BJ (cell line): ENCODE measurements around the gene CRTC3. TPM values are rescaled to one million over a fixed set of nuclear protein-coding genes. Genes with fewer than 3 reads are reported as not detected.

Experiments used
- CTCF ChIA-PET: fragments of 350-600 bp; formaldehyde crosslinking; extraction: SDS; loops from one replicate; lab custom pipeline; 2021; ENCODE audit warnings: antibody characterized with exemption, inconsistent platforms; lab: Yijun Ruan, JAX
- POLR2A ChIA-PET: fragments of 300-600 bp; sonication (Branson Sonifier 250); formaldehyde crosslinking; extraction: SDS; loops from one replicate; lab custom pipeline; 2021; ENCODE audit warnings: antibody characterized with exemption; lab: Charles Lee
- DNase-seq: peaks from one replicate; pipeline ENCODE4 v3.0.0-alpha.2; 2011; ENCODE audit warnings: low read depth
- H3K27me3 ChIP-seq: 2 replicates; pipeline ENCODE4 v1.6.0; 2011; ENCODE audit warnings: low read length; ENCODE audit not compliant: control insufficient read depth, insufficient read depth
- H3K36me3 ChIP-seq: 2 replicates; pipeline ENCODE4 v1.5.1; 2011; ENCODE audit warnings: low read length; ENCODE audit not compliant: control insufficient read depth, insufficient read depth
- H3K4me3 ChIP-seq: 2 replicates; pipeline ENCODE4 v1.5.1; 2011; ENCODE audit warnings: low read depth, mild to moderate bottlenecking, control low read depth, low read length
- CTCF ChIP-seq: IDR thresholded peaks from 2 replicates; pipeline ENCODE4 v1.5.1; 2011; ENCODE audit warnings: low read depth, mild to moderate bottlenecking, control low read depth, inconsistent platforms, low read length, moderate library complexity; ENCODE audit not compliant: insufficient read depth
- polyA plus RNA-seq: library from polyadenylated mRNA; depleted of rRNA; stranded (reverse); fragments of >200 nt; gene quantifications from 2 replicates; pipeline ENCODE4 v1.2.3, GENCODE V29; 2011

CRTC3 gene
- polyA plus RNA-seq, 1 experiment: 28.5 TPM

GRCh38 chr15:90642464-90643300 lies 113.0 kb downstream of the CRTC3 start:
- POLR2A ChIA-PET: no interaction called here

GRCh38 chr15:90643301-90643632 lies 113.5 kb downstream of the CRTC3 start:
- no peak for TF ChIP-seq CTCF
- ChIA-PET POLR2A (no interaction called here), CTCF (interaction anchor here (1.1 to 2.9 kb wide), 2 partner anchors 242 to 323 kb away, joined by 3 to 21 read pairs; partner anchors contain the start of gene FES)
- H3K36me3 ChIP-seq: peaks cover 22% of the 10 kb centered on the region
- H3K27me3 ChIP-seq: no peaks in the 10 kb centered on the region
- DNase-seq: no peak
- no peak overlapping the region for H3K4me3 ChIP-seq

More at GRCh38 chr15:90642464-90643300, 113.0 kb downstream of the CRTC3 start:
- CTCF ChIA-PET: interaction anchor here (1.0 to 2.9 kb wide), 3 partner anchors 53 to 323 kb away, joined by 3 to 21 read pairs (median 3); partner anchors contain the start of gene FES
- DNase-seq: no peak
- no peaks in the 10 kb centered on the region for H3K27me3 ChIP-seq
- TF ChIP-seq CTCF: peak; percentile 20; the same call in 1 of the 2 replicates
- no peak overlapping the region for H3K4me3 ChIP-seq
- H3K36me3 ChIP-seq: peaks cover 22% of the 10 kb centered on the region

- no peak for TF ChIP-seq CTCF
Measured at GRCh38 chr15:90644526-90644925, 114.8 kb downstream of the CRTC3 start.

GRCh38 chr15:90644952-90645725 lies 115.4 kb downstream of the CRTC3 start:
- ChIA-PET POLR2A (no interaction called here), CTCF (interaction anchor here (0.7 to 1.9 kb wide), 3 partner anchors 12 to 241 kb away, joined by 3 to 6 read pairs (median 4); no protein-coding TSS in a partner anchor)
- H3K36me3 ChIP-seq: peaks cover 17% of the 10 kb centered on the region
- DNase-seq: no peak
- TF ChIP-seq CTCF: no peak
- H3K27me3 ChIP-seq: no peaks in the 10 kb centered on the region
- no peak overlapping the region for H3K4me3 ChIP-seq

More at GRCh38 chr15:90644526-90644925, 114.8 kb downstream of the CRTC3 start:
- no peak overlapping the region for H3K4me3 ChIP-seq
- ChIA-PET CTCF (interaction anchor here (1.9 kb wide), 1 partner anchor 242 kb away, joined by 6 read pairs; no protein-coding TSS in a partner anchor), POLR2A (no interaction called here)
- H3K27me3 ChIP-seq: no peaks in the 10 kb centered on the region
- peaks cover 17% of the 10 kb centered on the region for H3K36me3 ChIP-seq
- no peak for DNase-seq
